Panc1 (cell line): ENCODE measurements around the gene TADA3.

Experiments used
- CTCF ChIP-seq: fragments of 450-650 bp; IDR thresholded peaks from 2 replicates; pipeline ENCODE4 v1.5.1; 2017; ENCODE audit warnings: mild to moderate bottlenecking
- POLR2AphosphoS5 ChIP-seq: IDR thresholded peaks from 2 replicates; pipeline ENCODE4 v1.6.1; 2012; ENCODE audit warnings: mild to moderate bottlenecking, low read depth, low read length, moderate library complexity
- REST ChIP-seq, 2 experiments: IDR thresholded peaks; 2 replicates each; pipeline ENCODE4 v1.6.1; 2011 to 2012; ENCODE audit warnings: low read depth in 2 of 2, control low read depth in 1 of 2, low read length in 1 of 2, mild to moderate bottlenecking in 1 of 2, moderate library complexity in 1 of 2; ENCODE audit not compliant: insufficient read depth in 1 of 2

GRCh38 chr3:9769426-9770275 is 22.6 kb downstream of the TADA3 start, which contains the start of gene CAMK1:
- TF ChIP-seq CTCF, result no peak
- TF ChIP-seq REST (IDR thresholded peaks at IDR 0.05; ENCODE audit: insufficient read depth in 1 of 2, low read depth in 2 of 2, low read length in 1 of 2), result no peak
- TF ChIP-seq POLR2AphosphoS5, result 0 out of 2 replicates have a peak, but pooled peaks have one; percentile 15
